Stomach (tissue), 9 donors: Measurements from ENCODE around the gene FAAP20. TPM values are rescaled to one million over a fixed set of nuclear protein-coding genes. Genes with fewer than 3 reads are reported as not detected.
A peak's percentile ranks its signal among the peaks of the same experiment; 100 is the strongest.

ENCODE experiments used
- DNase-seq, 2 donors: peaks; one replicate each; pipeline versions ENCODE4 v3.0.0 to v3.0.0-alpha.2; 2013 to 2019
- H3K27ac ChIP-seq, 5 donors: fragments of 200-600 bp in 4 of 5; sonication (generic) in 4 of 5; one replicate each; pipeline ENCODE4 v1.5.1; 2013 to 2019; ENCODE audit warnings: mild to moderate bottlenecking in 1 of 5, moderate library complexity in 1 of 5
- H3K27me3 ChIP-seq, 3 donors: fragments of 200-600 bp; sonication (generic); one replicate each; pipeline ENCODE4 v1.5.1; 2017 to 2019; ENCODE audit warnings: mixed run types in 1 of 3
- H3K36me3 ChIP-seq, 4 donors: fragments of 200-600 bp; sonication (generic); 1 replicate in 3 of 4; 2 replicates in 1 of 4; pipeline ENCODE4 v1.5.1; 2016 to 2019
- H3K4me1 ChIP-seq, 4 donors: fragments of 200-600 bp; sonication (generic); one replicate each; pipeline ENCODE4 v1.5.1; 2016 to 2019
- H3K4me3 ChIP-seq, 4 donors: fragments of 200-600 bp; sonication (generic) in 3 of 4; one replicate each; pipeline ENCODE4 v1.5.1; 2016 to 2019; ENCODE audit warnings: mild to moderate bottlenecking in 1 of 4
- H3K9me3 ChIP-seq, 4 donors: fragments of 200-600 bp; sonication (generic); one replicate each; pipeline ENCODE4 v1.5.1; 2016 to 2019
- CTCF ChIP-seq, 7 experiments: fragments of 450-650 bp in 4 of 7; fragments of 200-600 bp in 3 of 7; sonication (generic) in 3 of 7; IDR thresholded peaks; one replicate each; pipeline ENCODE4 v1.5.1; 2016 to 2019; ENCODE audit warnings: antibody characterized with exemption in 7 of 7, control low read depth in 2 of 7, mild to moderate bottlenecking in 1 of 7
- EP300 ChIP-seq: sonication (generic); formaldehyde crosslinking; IDR thresholded peaks from one replicate; pipeline ENCODE4 v1.6.1; 2017; ENCODE audit warnings: antibody characterized with exemption
- POLR2A ChIP-seq, 4 donors: fragments of 450-650 bp; IDR thresholded peaks; one replicate each; pipeline ENCODE4 v1.6.1; 2016; ENCODE audit warnings: antibody characterized with exemption in 4 of 4, control low read depth in 2 of 4, mild to moderate bottlenecking in 1 of 4, moderate library complexity in 1 of 4
- POLR2AphosphoS5 ChIP-seq, 3 donors: sonication (generic); formaldehyde crosslinking; IDR thresholded peaks; one replicate each; pipeline ENCODE4 v1.6.1; 2016; ENCODE audit warnings: antibody characterized with exemption in 3 of 3
- WGBS, 5 donors: extraction: QIAGEN DNeasy Blood & Tissue Kit in 3 of 5; methylation state at CpG; one replicate each; pipeline versions ENCODE4 v1.1.5 to v1.1.7; 2013 to 2018; 5-methylcytosine and 5-hydroxymethylcytosine counted together
- intact Hi-C: fragments of 100-400 bp; cut with DNase I; formaldehyde crosslinking; loops from one replicate; pipeline ENCODE4 v1.15.1; 2023; ENCODE audit warnings: low total_unique reads
- polyA plus RNA-seq, 3 donors: library from polyadenylated mRNA; stranded (reverse); fragments of 200-250 nt; gene quantifications; one replicate each; pipeline ENCODE4 v1.2.3, GENCODE V29; 2013
- total RNA-seq, 5 donors: library from RNA; depleted of rRNA; stranded (reverse); fragments of >200 nt; gene quantifications; one replicate each; pipeline versions ENCODE4 v1.1.0 to v1.2.3, GENCODE V29; 2014 to 2016
- donor health status: healthy with polysubstance abuse.
- donor health status: Bipolar disorder and iron deficiency.
- donor health status: healthy.

Gene FAAP20
- total and polyA plus RNA-seq, 8 donors, result 8.2 to 170 (median 67.1) TPM

GRCh38 chr1:2237773-2238172 lies 43.2 kb upstream of the FAAP20 start:
- no peak for DNase-seq
- TF ChIP-seq POLR2A (IDR thresholded peaks at IDR 0.05) (no peak), EP300 (no peak), CTCF (IDR thresholded peaks at IDR 0.05) (no peak), POLR2AphosphoS5 (IDR thresholded peaks at IDR 0.05) (no peak)
- Histone ChIP-seq H3K27ac (peak overlapping the region in 4 of 5 donors; percentile 46 to 92 (median 81)), H3K36me3 (peaks cover 0 to 8% (median 7%) of the 10 kb centered on the region in 4 donors), H3K9me3 (no peaks in the 10 kb centered on the region), H3K4me3 (peak overlapping the region in 2 of 4 donors; percentile 8 to 11), H3K27me3 (no peaks in the 10 kb centered on the region), H3K4me1 (peaks cover 94 to 100% (median 97%) of the 10 kb centered on the region in 4 donors)
- intact Hi-C loops, result no loop called here
- 57 to 70% (median 66%) methylated on average over 10 to 19 of the region's 19 CpGs for WGBS, 5 donors

- peaks cover 0 to 8% (median 7%) of the 10 kb centered on the region in 4 donors for H3K36me3 ChIP-seq
- WGBS, 5 donors, result 64 to 75% (median 68%) methylated on average over 27 to 28 of the region's 28 CpGs
- intact Hi-C loops, result no loop called here
- H3K4me1 ChIP-seq, result peaks cover 94 to 100% (median 98%) of the 10 kb centered on the region in 4 donors
- peak overlapping the region in 4 of 5 donors; percentile 46 to 92 (median 81) for H3K27ac ChIP-seq
- no peaks in the 10 kb centered on the region for H3K27me3 ChIP-seq
- DNase-seq, result peak in 1 of 2 donors; percentile 51
- TF ChIP-seq CTCF (IDR thresholded peaks at IDR 0.05), result no peak
- TF ChIP-seq POLR2AphosphoS5 (IDR thresholded peaks at IDR 0.05), result no peak
- no peak for TF ChIP-seq POLR2A (IDR thresholded peaks at IDR 0.05)
- TF ChIP-seq EP300, result no peak
- H3K9me3 ChIP-seq, result no peaks in the 10 kb centered on the region
- H3K4me3 ChIP-seq, result peak overlapping the region in 2 of 4 donors; percentile 8 to 11
These were observed 42.4 kb upstream of the FAAP20 start for GRCh38 chr1:2236695-2237677.

GRCh38 chr1:2235300-2235998 lies 40.9 kb upstream of the FAAP20 start:
- no peaks in the 10 kb centered on the region for H3K36me3 ChIP-seq
- peaks cover 100% of the 10 kb centered on the region in 4 donors for H3K4me1 ChIP-seq
- peak overlapping the region; percentile 9 to 92 (median 87) for H3K27ac ChIP-seq
- no peak for TF ChIP-seq CTCF (IDR thresholded peaks at IDR 0.05)
- TF ChIP-seq POLR2AphosphoS5 (IDR thresholded peaks at IDR 0.05), result no peak
- TF ChIP-seq EP300, result no peak
- TF ChIP-seq POLR2A (IDR thresholded peaks at IDR 0.05), result no peak
- DNase-seq, result no peak
- no peaks in the 10 kb centered on the region for H3K9me3 ChIP-seq
- intact Hi-C loops, result no loop called here
- no peaks in the 10 kb centered on the region for H3K27me3 ChIP-seq
- H3K4me3 ChIP-seq, result peak overlapping the region in 2 of 4 donors; percentile 68 to 71
- WGBS, 5 donors, result 82 to 90% (median 88%) methylated on average over 22 of the region's 22 CpGs

- no peaks in the 10 kb centered on the region for H3K27me3 ChIP-seq
- peak overlapping the region in 3 of 4 donors; percentile 12 to 71 (median 68) for H3K4me3 ChIP-seq
- H3K36me3 ChIP-seq, result no peaks in the 10 kb centered on the region
- no peaks in the 10 kb centered on the region for H3K9me3 ChIP-seq
- DNase-seq, result peak in 1 of 2 donors; percentile 50
- intact Hi-C loops, result no loop called here
- peak overlapping the region; percentile 67 to 92 (median 87) for H3K27ac ChIP-seq
- whole genome bisulfite sequencing, 5 donors, result 31 to 56% (median 46%) methylated on average over 4 of the region's 4 CpGs
- TF ChIP-seq CTCF (IDR thresholded peaks at IDR 0.05) (no peak), POLR2A (IDR thresholded peaks at IDR 0.05) (no peak), EP300 (no peak), POLR2AphosphoS5 (IDR thresholded peaks at IDR 0.05) (no peak)
- peaks cover 100% of the 10 kb centered on the region in 4 donors for H3K4me1 ChIP-seq
These were observed 40.2 kb upstream of the FAAP20 start for GRCh38 chr1:2234762-2235113.
